SK-N-SH (cell line): ENCODE data around the gene TMEM238L. TPM values are rescaled to one million over a fixed set of nuclear protein-coding genes. Genes with fewer than 3 reads are reported as not detected.

Experiments used
- CTCF ChIA-PET: fragments of 300-600, 350-600 bp; formaldehyde crosslinking; extraction: SDS; loops from one replicate; lab custom pipeline; 2021; lab: Yijun Ruan, JAX
- POLR2A ChIA-PET: fragments of 350-600 bp; sonication (Branson Sonifier 250); formaldehyde crosslinking; extraction: SDS; loops from one replicate; lab custom pipeline; 2020; ENCODE audit warnings: antibody characterized with exemption, inconsistent platforms; lab: Yijun Ruan, JAX
- DNase-seq: peaks from one replicate; pipeline ENCODE4 v3.0.0; 2012
- H2AFZ ChIP-seq: fragments of 200-600 bp; sonication (generic); 2 replicates; pipeline ENCODE4 v1.8.1; 2016; ENCODE audit warnings: antibody characterized with exemption, mild to moderate bottlenecking, low read depth
- H3F3A ChIP-seq: fragments of 200-600 bp; sonication (generic); replicated peaks from 2 replicates; pipeline ENCODE3; 2016; ENCODE audit warnings: antibody characterized with exemption, mild to moderate bottlenecking; ENCODE audit not compliant: insufficient read depth
- H3K27ac ChIP-seq, 2 experiments: fragments of 200-500 bp in 1 of 2; fragments of 200-600 bp in 1 of 2; sonication (Bioruptor generic) in 1 of 2; sonication (generic), shearing (Covaris generic) in 1 of 2; 2 replicates each; pipeline versions ENCODE4 v1.5.1 to v1.6.1; 2014 to 2016; ENCODE audit warnings: low read depth in 2 of 2, inconsistent platforms in 1 of 2, low read length in 1 of 2, mild to moderate bottlenecking in 1 of 2, mixed read lengths in 1 of 2
- H3K27me3 ChIP-seq: fragments of 200-600 bp; sonication (generic), shearing (Covaris generic); 2 replicates; pipeline ENCODE4 v1.6.1; 2016; ENCODE audit warnings: mixed run types; ENCODE audit not compliant: insufficient read depth
- H3K36me3 ChIP-seq, 2 experiments: fragments of 200-500 bp in 1 of 2; fragments of 200-600 bp in 1 of 2; sonication (Bioruptor generic) in 1 of 2; sonication (generic) in 1 of 2; replicated peaks in 1 of 2; 2 replicates each; pipeline versions ENCODE3 to v1.5.1; 2014 to 2016; ENCODE audit warnings: low read length in 1 of 2, mild to moderate bottlenecking in 1 of 2; ENCODE audit not compliant: insufficient read depth in 2 of 2, control insufficient read depth in 1 of 2
- H3K4me1 ChIP-seq, 2 experiments: fragments of 200-500 bp in 1 of 2; fragments of 200-600 bp in 1 of 2; sonication (Bioruptor generic) in 1 of 2; sonication (generic), shearing (Covaris generic) in 1 of 2; 2 replicates each; pipeline versions ENCODE4 v1.5.1 to v1.6.1; 2014 to 2016; ENCODE audit warnings: low read depth in 1 of 2, low read length in 1 of 2, mixed run types in 1 of 2; ENCODE audit not compliant: insufficient read depth in 2 of 2, control insufficient read depth in 1 of 2
- H3K4me2 ChIP-seq: fragments of 200-600 bp; sonication (generic), shearing (Covaris generic); 2 replicates; pipeline ENCODE4 v1.6.1; 2017; ENCODE audit warnings: mixed run types
- H3K4me3 ChIP-seq, 2 experiments: fragments of 200-500 bp in 1 of 2; fragments of 200-600 bp in 1 of 2; sonication (Bioruptor generic) in 1 of 2; sonication (generic), shearing (Covaris generic) in 1 of 2; 2 replicates each; pipeline versions ENCODE4 v1.5.1 to v1.8.1; 2014 to 2016; ENCODE audit warnings: low read depth in 2 of 2, inconsistent platforms in 1 of 2, low read length in 1 of 2, mild to moderate bottlenecking in 1 of 2, mixed read lengths in 1 of 2, moderate library complexity in 1 of 2
- H3K79me2 ChIP-seq: fragments of 200-600 bp; sonication (generic); 2 replicates; pipeline ENCODE4 v1.8.1; 2017; ENCODE audit warnings: mild to moderate bottlenecking; ENCODE audit not compliant: insufficient read depth
- H3K9ac ChIP-seq: fragments of 200-600 bp; sonication (generic); 2 replicates; pipeline ENCODE4 v1.6.1; 2017; ENCODE audit warnings: mixed run types
- H3K9me2 ChIP-seq: fragments of 200-600 bp; sonication (generic); 2 replicates; pipeline ENCODE4 v1.6.1; 2017; ENCODE audit warnings: mixed run types
- H3K9me3 ChIP-seq: fragments of 200-600 bp; sonication (generic); 2 replicates; pipeline ENCODE4 v1.6.1; 2017; ENCODE audit warnings: mixed run types, mild to moderate bottlenecking, moderate library complexity
- H4K20me1 ChIP-seq: fragments of 200-600 bp; sonication (generic); 2 replicates; pipeline ENCODE4 v1.6.1; 2017; ENCODE audit warnings: mild to moderate bottlenecking, mixed run types; ENCODE audit not compliant: insufficient read depth
- CTCF ChIP-seq: fragments of 200-600 bp; sonication (generic); IDR thresholded peaks from 2 replicates; pipeline ENCODE4 v1.6.1; 2017; ENCODE audit warnings: antibody characterized with exemption, mild to moderate bottlenecking, moderate library complexity
- ELF1 ChIP-seq: IDR thresholded peaks from 2 replicates; pipeline ENCODE4 v1.4.0; 2012
- EP300 ChIP-seq, 2 experiments: IDR thresholded peaks; 2 replicates each; pipeline versions ENCODE4 v1.4.0 to v1.6.1; 2012; ENCODE audit warnings: borderline replicate concordance in 1 of 2, low read depth in 1 of 2, low read length in 1 of 2
- EZH2phosphoT487 ChIP-seq: fragments of 200-600 bp; sonication (generic); IDR thresholded peaks from 2 replicates; pipeline ENCODE4 v1.6.1; 2017; ENCODE audit warnings: low read depth, mixed run types, mild to moderate bottlenecking, antibody characterized with exemption, moderate library complexity, borderline replicate concordance
- GABPA ChIP-seq: IDR thresholded peaks from 2 replicates; pipeline ENCODE4 v1.4.0; 2012; ENCODE audit warnings: low read depth, mild to moderate bottlenecking
- IRF3 ChIP-seq: fragments of 150-350 bp; IDR thresholded peaks from 2 replicates; pipeline ENCODE4 v1.6.1; 2016; ENCODE audit warnings: mild to moderate bottlenecking, low read depth, low read length
- MAX ChIP-seq: IDR thresholded peaks from 2 replicates; pipeline ENCODE4 v1.4.0; 2012; ENCODE audit warnings: low read depth
- MXI1 ChIP-seq: IDR thresholded peaks from 2 replicates; pipeline ENCODE4 v1.6.1; 2012; ENCODE audit warnings: mild to moderate bottlenecking, low read depth, low read length, improper control_type of control experiment
- POLR2AphosphoS5 ChIP-seq: IDR thresholded peaks from 2 replicates; pipeline ENCODE4 v1.6.1; 2012; ENCODE audit warnings: low read depth, low read length
- RFX5 ChIP-seq: IDR thresholded peaks from 2 replicates; pipeline ENCODE4 v1.6.1; 2012; ENCODE audit warnings: mild to moderate bottlenecking, improper control_type of control experiment, low read length
- RXRA ChIP-seq: IDR thresholded peaks from 2 replicates; pipeline ENCODE4 v1.4.0; 2012; ENCODE audit warnings: low read depth, mild to moderate bottlenecking, borderline replicate concordance
- SIN3A ChIP-seq: IDR thresholded peaks from 2 replicates; pipeline ENCODE4 v1.6.1; 2012; ENCODE audit warnings: low read depth, mild to moderate bottlenecking, low read length, moderate library complexity, borderline replicate concordance
- TEAD4 ChIP-seq: IDR thresholded peaks from 2 replicates; pipeline ENCODE4 v1.4.0; 2012; ENCODE audit warnings: mild to moderate bottlenecking, borderline replicate concordance; ENCODE audit not compliant: insufficient read depth
- USF1 ChIP-seq: IDR thresholded peaks from 2 replicates; pipeline ENCODE4 v1.4.0; 2012; ENCODE audit warnings: low read depth, borderline replicate concordance
- USF2 ChIP-seq: fragments of 150-350 bp; IDR thresholded peaks from 2 replicates; pipeline ENCODE4 v1.6.1; 2017; ENCODE audit warnings: antibody characterized with exemption, low read length, low read depth, borderline replicate concordance
- YY1 ChIP-seq: IDR thresholded peaks from 2 replicates; pipeline ENCODE4 v1.4.0; 2012; ENCODE audit warnings: low read depth, mild to moderate bottlenecking
- WGBS: methylation state at CpG from one replicate; pipeline ENCODE4 v1.1.6; 2017; ENCODE audit warnings: low lambda C conversion rate; 5-methylcytosine and 5-hydroxymethylcytosine counted together
- polyA plus RNA-seq, 3 experiments: library from polyadenylated mRNA; depleted of rRNA; stranded (reverse); fragments of >200 nt; gene quantifications; 2 replicates each; pipeline ENCODE4 v1.2.3, GENCODE V29; 2012

Gene TMEM238L
- polyA plus RNA-seq, 1 of the 3 experiments (the other 2 are of a cell fraction), result not detected

GRCh38 chr17:10836145-10836544 is 32.2 kb upstream of the TMEM238L start:
- Histone ChIP-seq H3K36me3 (no peaks in the 10 kb centered on the region), H3K9me2 (no peaks in the 10 kb centered on the region), H3K4me3 (no peak overlapping the region), H3K27ac (no peak overlapping the region), H3K9ac (no peak overlapping the region), H4K20me1 (no peaks in the 10 kb centered on the region), H2AFZ (no peak overlapping the region), H3K4me2 (no peak overlapping the region), H3F3A (no peaks in the 10 kb centered on the region), H3K79me2 (no peaks in the 10 kb centered on the region), H3K4me1 (no peaks in the 10 kb centered on the region), H3K27me3 (no peaks in the 10 kb centered on the region), H3K9me3 (no peaks in the 10 kb centered on the region)
- CTCF ChIA-PET, result interaction anchor here (3.0 to 5.3 kb wide), 2 partner anchors 9 to 100 kb away, joined by 20 to 42 read pairs; no protein-coding TSS in a partner anchor
- no peak for DNase-seq
- POLR2A ChIA-PET, result no interaction called here
- no peak for TF ChIP-seq GABPA
- no peak for TF ChIP-seq EZH2phosphoT487
- no peak for TF ChIP-seq SIN3A
- TF ChIP-seq CTCF, result no peak
- TF ChIP-seq ELF1, result no peak
- TF ChIP-seq USF2, result no peak
- TF ChIP-seq USF1, result no peak
- no peak for TF ChIP-seq RFX5
- TF ChIP-seq IRF3, result no peak
- no peak for TF ChIP-seq YY1
- TF ChIP-seq MAX, result no peak
- no peak for TF ChIP-seq POLR2AphosphoS5
- no peak for TF ChIP-seq RXRA
- TF ChIP-seq MXI1, result no peak
- no peak for TF ChIP-seq EP300 (IDR thresholded peaks at IDR 0.05; ENCODE audit: borderline replicate concordance in 1 of 2, low read depth in 1 of 2, low read length in 1 of 2)
- no peak for TF ChIP-seq TEAD4
- whole genome bisulfite sequencing, result 42% methylated on average over 7 of the region's 7 CpGs
